GM19239 (cell line): ENCODE data around the gene THBS1.

ENCODE experiments used
- DNase-seq: peaks from one replicate; pipeline ENCODE4 v3.0.0; 2011; ENCODE audit warnings: low spot score; ENCODE audit not compliant: insufficient read length
- FAIRE-seq: peaks from 2 replicates; lab custom pipeline; 2011; peaks lifted over from hg19 to GRCh38; lab: Jason Lieb, UNC

The THBS1 gene

DNA sequence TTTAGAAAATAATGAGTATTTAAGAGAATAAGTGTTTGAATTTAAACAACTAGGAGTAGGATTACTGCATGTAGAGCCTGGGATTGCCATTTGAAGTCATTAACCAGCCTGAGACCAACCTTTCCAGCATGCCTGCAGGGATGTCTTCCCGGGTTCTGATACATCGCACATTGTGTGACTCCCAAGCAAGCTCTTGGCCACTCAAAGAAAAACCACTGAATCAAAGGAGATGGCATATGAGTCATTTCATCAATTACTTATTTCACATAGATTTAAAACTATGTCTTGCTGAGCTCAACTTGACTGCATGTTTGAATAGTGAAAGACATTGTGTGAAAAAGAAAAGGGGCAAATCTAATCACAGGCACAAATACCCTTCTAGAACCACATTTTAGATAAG lies 15.0 kb upstream of the THBS1 start:
- no peak for FAIRE-seq
- DNase-seq = no peak

- DNase-seq (no peak), FAIRE-seq (no peak)
These were observed 7.6 kb upstream of the THBS1 start for GRCh38 chr15:39573287-39573686.

DNA sequence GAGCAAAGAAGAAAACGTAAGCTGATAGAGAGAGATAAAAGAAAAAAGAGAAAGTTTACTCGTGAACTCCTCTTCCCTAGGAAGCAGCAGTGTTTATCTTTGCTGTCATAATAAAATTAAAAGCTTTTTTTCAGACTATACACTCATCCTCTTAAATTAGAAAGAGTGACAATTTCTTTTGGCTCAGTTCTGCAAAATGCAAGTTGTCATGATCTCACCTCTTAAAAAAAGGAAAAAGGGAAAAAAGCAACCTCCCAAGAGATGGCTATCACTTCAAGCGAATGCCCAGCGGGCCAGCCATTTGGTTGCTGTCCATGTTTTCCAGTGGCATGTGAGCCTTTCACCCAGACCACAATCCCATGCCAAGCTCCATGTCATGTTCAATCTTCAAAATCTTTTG lies 7.0 kb upstream of the THBS1 start:
- no peak for FAIRE-seq

DNA sequence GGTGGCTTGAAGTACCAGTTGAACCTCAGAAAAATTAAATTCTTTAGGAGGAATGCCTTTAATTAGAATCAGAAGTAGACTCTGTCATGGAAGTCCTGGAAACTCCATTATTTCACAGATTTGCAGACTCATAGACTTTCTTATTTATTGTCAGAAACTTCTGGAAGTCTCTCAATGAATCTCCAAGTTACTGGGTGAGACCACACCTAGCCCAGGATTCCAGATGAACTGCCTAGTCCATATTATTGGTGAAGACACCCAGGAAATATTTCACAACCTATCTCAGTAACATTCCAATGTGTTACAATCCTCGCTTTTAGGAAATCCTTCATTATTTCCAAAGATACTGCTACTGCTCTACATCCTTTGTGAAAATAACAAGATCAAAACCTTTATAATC lies 6.5 kb upstream of the THBS1 start:
- DNase-seq = no peak
- FAIRE-seq = no peak

More for the DNA sequence above, 7.0 kb upstream of the THBS1 start:
- DNase-seq = no peak

DNA sequence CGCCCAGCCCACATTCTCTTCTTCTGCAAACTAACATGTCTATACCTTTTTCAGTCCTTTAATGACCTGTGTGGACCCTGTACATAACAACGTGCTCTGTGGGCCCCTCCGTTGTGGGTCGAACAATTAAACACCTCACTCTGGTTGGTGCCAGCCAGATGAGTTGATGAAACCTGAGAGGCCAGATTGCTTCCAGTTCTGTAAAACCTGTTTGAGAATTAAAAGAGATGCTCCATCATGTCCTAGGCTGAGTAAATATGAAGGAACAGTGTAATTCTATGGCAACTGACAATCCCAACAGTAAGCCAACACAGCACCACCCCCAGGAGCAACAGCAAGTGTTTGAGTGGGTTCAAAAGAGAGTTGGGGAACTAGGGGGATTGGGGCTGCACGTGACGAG lies 5.7 kb upstream of the THBS1 start:
- DNase-seq = no peak
- no peak for FAIRE-seq

GRCh38 chr15:39578851-39579486 lies 1.9 kb upstream of the THBS1 start:
- FAIRE-seq (no peak), DNase-seq (no peak)

DNA sequence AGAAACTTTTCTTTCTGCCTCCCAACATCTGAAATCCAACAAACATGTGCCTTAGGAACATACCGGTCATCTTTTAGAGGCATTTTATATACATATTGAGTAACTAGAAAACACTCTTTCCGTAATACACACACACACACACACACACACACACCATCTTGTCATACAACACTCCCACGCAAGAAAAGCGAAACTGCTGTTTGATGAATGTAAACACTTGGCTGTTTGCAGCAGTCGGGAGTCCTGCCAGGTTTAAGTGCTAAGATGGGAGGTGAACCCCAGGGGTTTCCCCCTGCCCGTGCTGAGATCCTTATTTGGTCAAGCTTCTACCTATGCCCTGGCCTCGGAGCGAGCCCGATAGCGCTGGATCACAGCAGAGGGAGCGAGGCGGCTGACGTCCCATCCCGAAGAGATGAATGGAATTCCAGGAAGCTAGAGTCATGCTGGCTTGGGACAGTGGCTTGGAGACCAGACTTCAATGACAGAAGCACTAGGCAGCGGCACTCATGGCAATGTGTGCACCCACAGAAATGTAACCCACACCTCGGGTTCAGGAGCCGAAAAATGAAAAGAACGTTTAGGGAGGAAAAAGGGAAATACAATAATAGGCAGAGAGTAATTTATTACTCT lies 1.3 kb upstream of the THBS1 start:
- no peak for FAIRE-seq
- DNase-seq = no peak

DNA sequence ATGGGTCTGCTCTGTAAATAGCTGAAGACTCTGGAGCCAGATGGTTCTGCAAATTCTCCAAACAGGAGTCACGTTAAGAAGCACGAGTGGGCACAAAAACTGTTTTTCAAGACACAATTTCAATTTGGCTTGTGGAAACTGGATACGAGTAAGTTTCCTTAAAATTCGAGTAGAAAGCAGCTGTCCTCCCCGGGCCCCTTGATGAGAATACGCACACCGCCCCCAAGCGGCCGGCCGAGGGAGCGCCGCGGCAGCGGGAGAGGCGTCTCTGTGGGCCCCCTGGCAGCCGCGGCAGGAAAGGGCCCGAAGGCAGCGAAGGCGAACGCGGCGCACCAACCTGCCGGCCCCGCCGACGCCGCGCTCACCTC lies 778 bp upstream of the THBS1 start:
- FAIRE-seq (peak; percentile 88), DNase-seq (peak; percentile 69)

- no peak for DNase-seq
- FAIRE-seq = no peak
These were observed 438 bp downstream of the THBS1 start for GRCh38 chr15:39581242-39581792.

DNA sequence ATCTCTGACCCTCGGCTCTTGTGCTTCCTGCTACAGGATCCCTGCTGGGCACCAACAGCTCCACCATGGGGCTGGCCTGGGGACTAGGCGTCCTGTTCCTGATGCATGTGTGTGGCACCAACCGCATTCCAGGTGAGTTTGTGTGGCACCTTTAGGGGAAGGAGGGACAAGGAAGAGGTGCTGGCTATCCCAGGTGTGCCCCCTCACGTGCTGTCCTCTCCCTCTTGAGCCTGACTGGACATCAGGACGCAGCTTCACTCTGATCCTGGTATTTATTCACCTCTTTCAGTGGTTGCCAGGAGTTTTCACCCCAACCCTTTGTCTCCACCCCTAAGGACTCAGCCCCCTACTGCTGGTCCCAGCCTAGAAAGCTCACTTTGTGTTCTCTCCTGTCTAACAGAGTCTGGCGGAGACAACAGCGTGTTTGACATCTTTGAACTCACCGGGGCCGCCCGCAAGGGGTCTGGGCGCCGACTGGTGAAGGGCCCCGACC lies 960 bp downstream of the THBS1 start:
- FAIRE-seq (no peak), DNase-seq (no peak)

- no peak for DNase-seq
- FAIRE-seq = no peak
These were observed 1.6 kb downstream of the THBS1 start for GRCh38 chr15:39582286-39582976.

DNA sequence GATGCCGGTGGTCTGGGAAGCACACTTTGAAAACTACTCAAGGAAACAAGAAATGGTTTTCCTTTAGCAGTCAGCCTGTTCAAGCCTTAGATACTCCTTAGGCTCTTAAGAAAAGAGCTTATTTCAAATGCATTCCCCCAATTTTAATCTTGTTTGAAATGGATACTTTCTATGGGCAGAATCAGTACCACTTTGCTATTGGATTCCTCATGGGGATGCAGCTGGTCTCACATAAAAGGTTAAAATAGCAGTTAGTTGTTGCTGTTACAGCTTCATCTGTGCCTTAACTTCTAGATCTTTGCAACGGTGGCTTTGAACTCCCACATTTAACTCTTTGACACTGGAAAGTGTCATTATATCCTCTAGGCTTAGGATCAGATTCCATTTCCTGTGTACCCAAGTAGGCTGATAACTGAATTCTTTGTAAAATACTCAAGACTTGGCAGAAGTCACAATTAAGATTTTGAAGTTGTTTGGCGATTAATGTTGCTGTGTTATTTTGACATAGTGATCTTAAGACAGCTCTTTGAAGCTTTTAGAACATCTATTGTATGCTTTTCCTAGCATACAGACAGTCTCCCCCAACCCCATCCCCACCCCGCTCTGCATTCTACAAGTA lies 2.2 kb downstream of the THBS1 start:
- DNase-seq = no peak

GRCh38 chr15:39583596-39584265 lies 2.9 kb downstream of the THBS1 start:
- DNase-seq (no peak), FAIRE-seq (no peak)

More for the DNA sequence above, 2.2 kb downstream of the THBS1 start:
- FAIRE-seq = no peak

GRCh38 chr15:39584266-39584659 lies 3.4 kb downstream of the THBS1 start:
- FAIRE-seq (no peak), DNase-seq (no peak)

DNA sequence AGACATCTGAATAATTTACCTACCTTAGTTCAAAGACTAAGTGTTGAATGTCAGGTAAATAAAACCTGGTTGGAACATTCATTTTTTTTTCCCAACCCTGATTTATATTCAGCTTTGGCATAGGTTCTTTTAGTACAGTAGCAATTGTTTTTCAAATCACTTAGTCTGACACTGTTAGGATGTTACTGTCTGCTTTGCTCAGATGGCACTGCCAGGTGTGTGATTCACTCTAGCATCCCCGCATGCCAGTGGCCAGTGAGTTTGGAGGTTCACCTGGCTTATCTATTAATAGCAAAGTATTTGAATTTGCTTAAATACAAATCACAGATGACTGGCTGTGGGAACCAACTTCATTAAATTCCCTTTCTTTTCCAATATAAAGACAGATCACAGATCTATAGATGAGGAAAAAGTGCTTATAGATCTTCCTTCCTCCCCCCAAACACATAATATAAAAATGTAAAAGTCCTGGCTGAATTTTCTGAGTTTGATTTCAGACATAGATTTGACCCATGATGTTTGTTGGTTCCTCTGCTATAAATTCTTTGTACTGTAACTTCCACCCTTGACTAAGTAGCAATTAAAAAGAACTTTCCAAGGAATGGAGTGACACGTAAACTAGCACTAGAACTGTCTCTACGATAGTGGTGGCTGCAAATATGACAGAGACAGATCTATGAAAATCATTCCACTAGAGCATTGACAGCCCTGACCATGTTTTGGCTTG lies 3.9 kb downstream of the THBS1 start:
- no peak for DNase-seq

GRCh38 chr15:39585389-39585841 lies 4.5 kb downstream of the THBS1 start:
- DNase-seq (no peak), FAIRE-seq (no peak)

More for the DNA sequence above, 3.9 kb downstream of the THBS1 start:
- FAIRE-seq = no peak

DNA sequence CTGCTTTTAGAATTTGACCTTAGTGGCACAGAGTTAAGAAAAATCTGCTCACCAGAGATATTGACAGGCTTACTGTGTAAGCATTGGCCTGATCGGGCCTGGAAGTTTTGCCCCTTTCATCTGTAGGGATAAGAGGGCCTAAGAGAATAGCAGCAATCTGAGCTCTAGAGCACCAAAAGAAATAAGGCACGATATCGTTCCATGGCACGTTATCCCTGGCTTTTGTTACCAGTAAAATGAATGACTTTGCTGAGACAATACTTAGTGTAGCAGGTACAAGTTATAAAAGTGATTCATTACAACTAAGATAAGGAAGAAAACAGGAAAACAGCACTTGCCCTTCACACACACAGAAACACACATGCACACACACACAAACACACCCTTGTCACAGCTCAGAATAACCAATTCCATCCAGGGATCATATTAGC lies 5.0 kb downstream of the THBS1 start:
- FAIRE-seq (no peak), DNase-seq (no peak)

DNA sequence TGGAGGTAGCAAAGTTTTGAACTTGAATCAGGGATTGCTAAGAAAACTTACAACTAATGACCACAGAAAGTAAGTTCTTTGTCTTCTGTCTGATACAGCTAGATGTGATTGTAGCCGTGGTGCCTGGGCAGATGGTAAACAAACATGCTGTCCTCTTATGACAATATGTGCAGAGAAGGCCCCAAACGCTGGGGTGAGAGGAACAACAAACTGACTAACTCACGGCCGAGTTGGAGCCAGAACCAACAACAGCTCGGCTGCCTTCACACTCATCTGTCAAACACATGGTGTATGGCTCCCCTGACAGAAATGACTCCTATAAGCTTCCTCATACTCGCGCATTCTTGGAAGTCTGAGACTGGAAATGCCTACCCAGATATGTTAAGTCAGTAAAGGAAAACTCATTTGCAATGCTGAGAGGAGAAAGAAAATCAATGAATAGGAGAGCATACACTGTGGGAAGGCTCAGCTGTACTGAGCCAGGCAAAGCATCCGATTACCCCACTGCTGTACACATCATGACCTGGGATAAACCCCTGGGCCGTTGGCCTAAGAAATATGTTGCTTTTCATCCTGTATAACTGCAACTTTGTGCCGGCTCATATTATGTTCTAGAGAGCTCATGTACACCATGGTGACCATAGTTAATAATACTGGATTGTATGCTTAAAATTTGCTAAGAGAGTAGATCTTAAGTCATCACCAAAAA lies 5.7 kb downstream of the THBS1 start:
- no peak for DNase-seq
- no peak for FAIRE-seq
